Stomach (tissue), 9 donors: ENCODE results near the gene MCEMP1. TPM values are rescaled to one million over a fixed set of nuclear protein-coding genes. Genes with fewer than 3 reads are reported as not detected.

Source experiments
- DNase-seq, 2 donors: peaks; one replicate each; pipeline versions ENCODE4 v3.0.0 to v3.0.0-alpha.2; 2013 to 2019
- H3K27ac ChIP-seq, 5 donors: fragments of 200-600 bp in 4 of 5; sonication (generic) in 4 of 5; one replicate each; pipeline ENCODE4 v1.5.1; 2013 to 2019; ENCODE audit warnings: mild to moderate bottlenecking in 1 of 5, moderate library complexity in 1 of 5
- H3K27me3 ChIP-seq, 3 donors: fragments of 200-600 bp; sonication (generic); one replicate each; pipeline ENCODE4 v1.5.1; 2017 to 2019; ENCODE audit warnings: mixed run types in 1 of 3
- H3K36me3 ChIP-seq, 4 donors: fragments of 200-600 bp; sonication (generic); 1 replicate in 3 of 4; 2 replicates in 1 of 4; pipeline ENCODE4 v1.5.1; 2016 to 2019
- H3K4me1 ChIP-seq, 4 donors: fragments of 200-600 bp; sonication (generic); one replicate each; pipeline ENCODE4 v1.5.1; 2016 to 2019
- H3K4me3 ChIP-seq, 4 donors: fragments of 200-600 bp; sonication (generic) in 3 of 4; one replicate each; pipeline ENCODE4 v1.5.1; 2016 to 2019; ENCODE audit warnings: mild to moderate bottlenecking in 1 of 4
- H3K9me3 ChIP-seq, 4 donors: fragments of 200-600 bp; sonication (generic); one replicate each; pipeline ENCODE4 v1.5.1; 2016 to 2019
- EP300 ChIP-seq: sonication (generic); formaldehyde crosslinking; IDR thresholded peaks from one replicate; pipeline ENCODE4 v1.6.1; 2017; ENCODE audit warnings: antibody characterized with exemption
- POLR2A ChIP-seq, 4 donors: fragments of 450-650 bp; IDR thresholded peaks; one replicate each; pipeline ENCODE4 v1.6.1; 2016; ENCODE audit warnings: antibody characterized with exemption in 4 of 4, control low read depth in 2 of 4, mild to moderate bottlenecking in 1 of 4, moderate library complexity in 1 of 4
- POLR2AphosphoS5 ChIP-seq, 3 donors: sonication (generic); formaldehyde crosslinking; IDR thresholded peaks; one replicate each; pipeline ENCODE4 v1.6.1; 2016; ENCODE audit warnings: antibody characterized with exemption in 3 of 3
- WGBS, 5 donors: extraction: QIAGEN DNeasy Blood & Tissue Kit in 3 of 5; methylation state at CpG; one replicate each; pipeline versions ENCODE4 v1.1.5 to v1.1.7; 2013 to 2018; 5-methylcytosine and 5-hydroxymethylcytosine counted together
- intact Hi-C: fragments of 100-400 bp; cut with DNase I; formaldehyde crosslinking; loops from one replicate; pipeline ENCODE4 v1.15.1; 2023; ENCODE audit warnings: low total_unique reads
- polyA plus RNA-seq, 3 donors: library from polyadenylated mRNA; stranded (reverse); fragments of 200-250 nt; gene quantifications; one replicate each; pipeline ENCODE4 v1.2.3, GENCODE V29; 2013
- total RNA-seq, 5 donors: library from RNA; depleted of rRNA; stranded (reverse); fragments of >200 nt; gene quantifications; one replicate each; pipeline versions ENCODE4 v1.1.0 to v1.2.3, GENCODE V29; 2014 to 2016
- TF ChIP-seq, protein P1 (sequence below), 7 experiments: fragments of 450-650 bp in 4 of 7; fragments of 200-600 bp in 3 of 7; sonication (generic) in 3 of 7; IDR thresholded peaks; one replicate each; pipeline ENCODE4 v1.5.1; 2016 to 2019; ENCODE audit warnings: antibody characterized with exemption in 7 of 7, control low read depth in 2 of 7, mild to moderate bottlenecking in 1 of 7
- donor health status: healthy with polysubstance abuse.
- donor health status: Bipolar disorder and iron deficiency.
- donor health status: healthy.

MCEMP1 gene
- total and polyA plus RNA-seq, 8 donors, result 0.37 to 9.1 (median 0.94) TPM; not detected in 2

DNA sequence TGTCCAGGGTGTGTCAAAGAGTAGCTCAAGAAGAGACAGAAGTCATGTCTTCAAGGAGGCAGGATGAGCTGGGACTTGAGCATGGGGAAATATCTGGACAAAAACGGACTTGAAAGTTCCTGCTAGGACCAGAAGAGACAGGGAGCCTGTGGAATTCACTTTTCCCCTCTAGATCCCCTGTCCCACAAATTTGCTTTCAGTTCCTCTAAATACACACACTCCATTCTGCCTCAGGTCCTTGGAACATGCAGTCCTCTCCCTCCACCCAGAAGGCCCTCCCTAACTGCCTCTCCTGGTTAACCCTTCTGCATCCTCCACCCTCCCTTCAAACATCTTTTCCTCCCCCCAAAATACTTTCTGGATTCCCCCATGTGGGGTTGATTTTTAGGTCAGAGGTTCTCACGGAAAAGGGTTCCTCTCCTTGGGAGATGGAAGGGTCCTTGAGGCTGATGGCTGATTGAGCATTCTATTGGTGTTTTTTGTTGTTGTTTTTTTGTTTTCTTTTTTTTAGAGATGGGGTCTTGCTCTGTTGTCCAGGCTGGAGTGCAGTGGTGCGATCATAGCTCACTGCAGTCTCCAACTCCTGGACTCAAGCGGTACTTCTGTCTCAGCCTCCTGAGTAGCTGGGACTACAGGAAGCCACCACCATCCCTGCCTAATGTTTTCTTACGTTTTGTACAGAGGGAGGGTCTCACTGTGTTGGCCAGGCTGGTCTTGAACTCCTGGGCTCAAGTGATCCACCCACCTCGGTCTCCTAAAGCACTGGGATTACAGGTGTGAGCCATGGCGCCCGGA lies 14.9 kb upstream of the MCEMP1 start:
- H3K36me3 ChIP-seq, result no peaks in the 10 kb centered on the region
- intact Hi-C loops, result no loop called here
- H3K27me3 ChIP-seq, result peaks cover 0 to 45% (median 0%) of the 10 kb centered on the region in 3 donors
- DNase-seq, result no peak
- H3K27ac ChIP-seq, result no peak overlapping the region
- no peak overlapping the region for H3K4me3 ChIP-seq
- H3K4me1 ChIP-seq, result peaks cover 0 to 7% (median 0%) of the 10 kb centered on the region in 4 donors
- WGBS, 5 donors, result 72 to 82% (median 75%) methylated on average over 8 of the region's 8 CpGs
- TF ChIP-seq, protein P1, sequence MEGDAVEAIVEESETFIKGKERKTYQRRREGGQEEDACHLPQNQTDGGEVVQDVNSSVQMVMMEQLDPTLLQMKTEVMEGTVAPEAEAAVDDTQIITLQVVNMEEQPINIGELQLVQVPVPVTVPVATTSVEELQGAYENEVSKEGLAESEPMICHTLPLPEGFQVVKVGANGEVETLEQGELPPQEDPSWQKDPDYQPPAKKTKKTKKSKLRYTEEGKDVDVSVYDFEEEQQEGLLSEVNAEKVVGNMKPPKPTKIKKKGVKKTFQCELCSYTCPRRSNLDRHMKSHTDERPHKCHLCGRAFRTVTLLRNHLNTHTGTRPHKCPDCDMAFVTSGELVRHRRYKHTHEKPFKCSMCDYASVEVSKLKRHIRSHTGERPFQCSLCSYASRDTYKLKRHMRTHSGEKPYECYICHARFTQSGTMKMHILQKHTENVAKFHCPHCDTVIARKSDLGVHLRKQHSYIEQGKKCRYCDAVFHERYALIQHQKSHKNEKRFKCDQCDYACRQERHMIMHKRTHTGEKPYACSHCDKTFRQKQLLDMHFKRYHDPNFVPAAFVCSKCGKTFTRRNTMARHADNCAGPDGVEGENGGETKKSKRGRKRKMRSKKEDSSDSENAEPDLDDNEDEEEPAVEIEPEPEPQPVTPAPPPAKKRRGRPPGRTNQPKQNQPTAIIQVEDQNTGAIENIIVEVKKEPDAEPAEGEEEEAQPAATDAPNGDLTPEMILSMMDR (IDR thresholded peaks at IDR 0.05), result no peak
- TF ChIP-seq EP300 (no peak), POLR2AphosphoS5 (IDR thresholded peaks at IDR 0.05) (no peak), POLR2A (IDR thresholded peaks at IDR 0.05) (no peak)
- H3K9me3 ChIP-seq, result no peaks in the 10 kb centered on the region

DNA sequence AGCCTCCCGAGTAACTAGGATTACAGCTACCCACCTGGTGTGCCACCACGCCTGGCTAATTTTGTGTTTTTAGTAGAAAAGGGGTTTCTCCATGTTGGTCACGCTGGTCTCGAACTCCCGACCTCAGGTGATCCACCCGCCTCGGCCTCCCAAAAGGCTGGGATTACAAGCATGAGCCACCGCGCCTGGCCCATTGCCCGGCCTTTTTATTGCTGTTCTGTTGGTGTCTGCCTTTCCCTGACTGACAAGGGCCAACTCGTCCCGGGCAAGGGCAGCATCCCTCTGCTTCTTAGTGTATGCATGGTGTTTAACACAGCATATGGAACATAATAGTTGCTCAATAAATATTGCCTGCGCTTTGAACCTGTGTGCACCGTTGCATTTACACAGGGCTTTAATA lies 14.2 kb upstream of the MCEMP1 start:
- intact Hi-C loops, result no loop called here
- Histone ChIP-seq H3K36me3 (no peaks in the 10 kb centered on the region), H3K4me1 (peaks cover 0 to 7% (median 0%) of the 10 kb centered on the region in 4 donors), H3K4me3 (no peak overlapping the region), H3K27ac (no peak overlapping the region), H3K27me3 (peaks cover 0 to 45% (median 0%) of the 10 kb centered on the region in 3 donors), H3K9me3 (no peaks in the 10 kb centered on the region)
- DNase-seq, result no peak
- WGBS, 5 donors, result 82 to 89% (median 84%) methylated on average over 14 of the region's 14 CpGs
- no peak for TF ChIP-seq EP300
- TF ChIP-seq, protein P1 (IDR thresholded peaks at IDR 0.05), result no peak
- TF ChIP-seq POLR2AphosphoS5 (IDR thresholded peaks at IDR 0.05), result no peak
- no peak for TF ChIP-seq POLR2A (IDR thresholded peaks at IDR 0.05)

DNA sequence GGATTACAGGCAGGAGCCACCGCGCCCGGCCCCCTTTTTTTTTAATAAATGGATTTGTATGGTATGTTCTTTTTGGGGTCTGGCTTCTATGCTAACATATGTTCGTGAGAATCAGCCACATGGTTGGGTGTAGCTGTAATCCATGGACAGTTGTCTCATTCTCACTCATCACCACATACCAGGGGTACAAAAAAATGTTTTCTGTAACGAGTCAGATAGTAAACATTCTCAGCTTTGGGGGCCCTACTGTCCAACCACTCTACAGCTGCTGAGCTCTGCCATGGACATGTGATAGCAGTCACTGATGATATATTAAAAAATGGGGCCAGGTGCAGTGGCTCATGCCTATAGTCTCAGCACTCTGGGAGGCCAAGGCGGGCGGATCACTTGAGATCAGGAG lies 13.2 kb upstream of the MCEMP1 start:
- H3K36me3 ChIP-seq, result no peaks in the 10 kb centered on the region
- no peak for DNase-seq
- no peak for TF ChIP-seq EP300
- TF ChIP-seq, protein P1 (IDR thresholded peaks at IDR 0.05), result no peak
- TF ChIP-seq POLR2AphosphoS5 (IDR thresholded peaks at IDR 0.05), result no peak
- TF ChIP-seq POLR2A (IDR thresholded peaks at IDR 0.05), result no peak
- no peaks in the 10 kb centered on the region for H3K4me1 ChIP-seq
- H3K4me3 ChIP-seq, result no peak overlapping the region
- H3K27me3 ChIP-seq, result peaks cover 0 to 44% (median 2%) of the 10 kb centered on the region in 3 donors
- 76 to 78% (median 78%) methylated on average over 7 of the region's 7 CpGs for whole genome bisulfite sequencing, 5 donors
- intact Hi-C loops, result no loop called here
- no peak overlapping the region for H3K27ac ChIP-seq
- no peaks in the 10 kb centered on the region for H3K9me3 ChIP-seq

DNA sequence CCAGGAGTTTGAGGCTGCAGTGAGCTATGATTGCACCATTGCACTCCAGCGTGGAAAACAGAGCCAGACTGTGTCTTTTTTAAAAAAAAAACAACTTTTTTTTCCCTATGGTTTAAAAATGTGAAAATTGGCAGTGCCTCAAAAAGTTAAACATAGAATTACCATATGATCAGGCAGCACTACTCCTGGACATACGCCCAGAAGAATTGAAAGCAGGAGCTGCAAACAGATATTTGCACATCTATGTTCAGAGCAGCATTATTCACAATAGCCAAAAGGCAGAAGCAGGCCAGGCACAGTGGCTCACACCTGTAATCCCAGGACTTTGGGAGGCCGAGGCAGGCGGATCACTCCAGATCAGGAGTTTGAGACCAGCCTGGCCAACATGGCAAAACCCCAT lies 11.8 kb upstream of the MCEMP1 start:
- Histone ChIP-seq H3K4me3 (no peak overlapping the region), H3K27me3 (peaks cover 0 to 52% (median 16%) of the 10 kb centered on the region in 3 donors), H3K4me1 (peaks cover 0 to 6% (median under 1%) of the 10 kb centered on the region in 4 donors), H3K9me3 (no peaks in the 10 kb centered on the region), H3K36me3 (no peaks in the 10 kb centered on the region), H3K27ac (no peak overlapping the region)
- TF ChIP-seq POLR2AphosphoS5 (IDR thresholded peaks at IDR 0.05) (no peak), EP300 (no peak), POLR2A (IDR thresholded peaks at IDR 0.05) (no peak)
- TF ChIP-seq, protein P1 (IDR thresholded peaks at IDR 0.05), result no peak
- intact Hi-C loops, result no loop called here
- 20 to 33% (median 22%) methylated on average over 4 of the region's 4 CpGs for WGBS, 5 donors
- peak in 1 of 2 donors; percentile 74 for DNase-seq
